ENCODE data around the gene MFGE8.

MFGE8 gene

GRCh38 chr15:88866295-88866881, 46.8 kb downstream of the MFGE8 start:
- no peak for DNase-seq

DNA sequence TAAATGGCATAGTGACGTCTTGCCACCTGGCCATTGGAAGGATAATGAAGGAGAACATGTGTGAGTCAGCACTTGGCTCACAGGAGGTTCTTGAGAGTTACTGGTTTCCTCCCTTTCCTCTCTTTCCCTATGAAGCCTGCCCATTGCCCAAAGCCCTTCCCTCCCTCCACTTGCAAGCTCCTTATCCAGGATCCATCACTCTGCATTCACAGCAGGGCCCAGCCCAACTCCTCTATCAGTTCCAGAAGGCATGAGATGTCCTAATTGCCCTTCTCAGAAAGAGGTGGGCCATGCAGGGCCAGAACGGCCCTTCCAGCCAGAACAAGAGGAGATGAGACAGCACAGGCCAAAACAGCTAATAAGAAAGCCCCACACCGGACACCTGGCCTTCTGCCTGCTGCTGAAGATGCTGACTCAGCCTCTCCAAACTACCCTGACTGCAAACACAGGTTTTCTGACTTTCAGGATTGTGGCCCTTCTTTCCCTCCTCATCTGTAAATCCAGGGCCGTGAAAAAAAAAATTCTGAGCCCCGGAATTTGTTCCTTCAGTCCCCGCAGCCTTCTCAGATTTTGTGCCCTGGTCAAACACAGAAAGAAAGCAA, 47.6 kb downstream of the MFGE8 start:
- DNase-seq, result no peak

DNA sequence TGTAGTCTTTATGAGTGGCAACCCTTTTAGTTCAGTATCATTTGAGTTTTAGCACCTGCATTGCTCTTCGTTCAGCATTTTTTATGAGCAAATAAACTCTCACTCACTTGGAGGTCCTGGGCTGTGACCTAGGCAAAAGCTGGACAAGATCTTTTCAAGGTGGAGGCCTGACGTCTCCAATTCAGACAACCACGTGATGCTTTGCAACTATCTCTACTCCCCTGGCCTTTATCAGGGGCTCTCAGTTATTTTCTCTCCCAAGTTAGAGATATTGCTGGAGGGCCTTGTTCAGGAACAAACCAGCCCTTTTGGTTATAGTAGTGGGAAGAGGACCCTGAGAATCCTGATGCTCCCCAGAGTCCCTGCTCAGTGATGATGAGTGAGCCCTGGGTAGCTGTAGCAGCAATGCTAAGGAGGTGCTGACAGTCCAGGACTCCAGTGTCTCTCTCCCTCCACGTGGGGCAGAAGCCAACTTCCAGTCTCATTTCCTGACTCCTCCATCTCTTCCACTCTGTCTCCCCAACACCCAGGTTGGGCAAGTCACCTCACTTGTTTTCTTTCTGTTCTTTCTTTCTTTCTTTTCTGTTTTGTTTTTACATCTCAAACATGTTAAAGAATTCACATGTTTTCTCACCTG, 48.2 kb downstream of the MFGE8 start:
- DNase-seq, result no peak

GRCh38 chr15:88863412-88863811, 49.8 kb downstream of the MFGE8 start:
- no peak for DNase-seq

- no peak for DNase-seq
Observed at GRCh38 chr15:88860212-88860611, 53.0 kb downstream of the MFGE8 start.

GRCh38 chr15:88859550-88859949, 53.6 kb downstream of the MFGE8 start:
- DNase-seq, result no peak

- no peak for DNase-seq
Observed at GRCh38 chr15:88858934-88859333, 54.2 kb downstream of the MFGE8 start.

DNA sequence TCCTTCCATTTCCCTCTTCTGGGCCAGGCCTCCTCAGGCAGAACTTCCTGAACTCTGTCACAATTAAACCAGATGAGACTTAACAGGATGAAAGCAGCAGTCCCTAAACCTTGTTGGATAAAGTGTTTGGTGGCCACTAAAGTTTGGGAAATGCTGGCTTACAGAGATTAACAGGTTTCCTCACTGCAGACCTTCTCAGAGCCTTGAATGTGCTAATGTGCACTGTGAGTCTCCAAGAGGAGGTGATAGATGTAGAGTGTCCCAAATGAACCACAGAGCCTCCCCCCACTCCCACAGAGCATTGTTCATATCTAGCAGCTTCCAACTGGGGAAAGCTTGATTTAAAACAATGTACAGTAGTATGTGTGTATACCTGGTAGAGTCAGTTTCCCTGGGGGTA, 60.7 kb downstream of the MFGE8 start:
- DNase-seq, result no peak

DNA sequence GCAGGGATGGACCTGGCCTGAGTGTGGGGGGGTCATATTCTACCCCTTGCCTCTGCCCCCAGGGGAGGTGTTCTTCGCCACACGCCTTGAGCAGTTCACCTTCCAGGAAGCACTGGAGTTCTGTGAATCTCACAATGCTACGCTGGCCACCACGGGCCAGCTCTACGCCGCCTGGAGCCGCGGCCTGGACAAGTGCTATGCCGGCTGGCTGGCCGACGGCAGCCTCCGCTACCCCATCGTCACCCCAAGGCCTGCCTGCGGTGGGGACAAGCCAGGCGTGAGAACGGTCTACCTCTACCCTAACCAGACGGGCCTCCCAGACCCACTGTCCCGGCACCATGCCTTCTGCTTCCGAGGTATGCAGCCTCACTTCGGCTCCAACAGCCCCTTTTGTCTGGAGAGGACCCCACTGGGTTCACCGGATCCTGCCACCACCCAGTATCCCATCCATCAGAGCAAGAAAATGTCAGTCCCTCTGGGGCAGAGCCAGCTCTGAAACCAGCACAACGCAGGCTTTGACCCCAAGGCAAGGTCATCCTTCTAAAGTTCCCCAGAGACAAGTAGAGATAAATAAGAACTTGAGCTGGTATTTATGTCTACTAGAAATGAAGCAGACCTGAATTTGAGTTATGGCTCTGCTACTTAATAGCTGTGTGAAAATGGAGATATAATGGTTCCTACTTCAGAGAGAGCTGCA, 63.7 kb downstream of the MFGE8 start:
- DNase-seq, result no peak

All from 8988T (cell line).